GM12873 (cell line): ENCODE results near the gene PRR35.

Source experiments
- TF ChIP-seq, protein P1 (sequence below): IDR thresholded peaks from 2 replicates; pipeline ENCODE4 v1.5.1; 2012; ENCODE audit warnings: low read depth, mild to moderate bottlenecking, moderate library complexity, low read length, control low read depth; ENCODE audit not compliant: insufficient read depth; ENCODE audit errors: missing control alignments

The PRR35 gene

DNA sequence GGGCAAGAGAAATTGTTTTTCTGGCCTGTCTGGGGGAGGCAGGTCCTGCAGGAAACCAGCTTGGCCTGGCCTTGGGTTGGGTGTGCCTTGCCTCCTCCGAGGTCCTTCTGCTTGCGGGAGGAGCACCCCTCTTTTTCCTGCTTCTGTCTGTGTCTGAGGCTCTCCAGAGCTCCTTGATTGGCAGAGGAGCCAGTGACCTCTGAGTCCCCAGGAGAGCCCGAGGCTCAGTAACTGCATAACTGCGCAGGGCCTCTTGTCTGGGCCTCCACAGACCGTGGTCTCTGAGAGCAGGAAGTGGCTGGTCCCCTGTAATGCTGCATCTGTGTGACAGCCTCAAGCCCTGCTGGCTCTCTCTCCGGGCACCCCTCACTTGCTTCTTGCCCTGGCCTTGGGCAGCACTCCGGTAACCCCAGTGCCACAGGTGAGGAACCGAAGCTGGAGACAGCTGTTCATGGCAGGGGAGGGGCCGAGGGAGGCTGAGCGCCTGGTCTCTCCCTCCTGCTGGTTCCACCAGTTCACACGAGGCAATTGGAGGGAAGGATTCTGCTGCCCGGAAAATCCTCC lies 31.1 kb upstream of the PRR35 start:
- TF ChIP-seq, protein P1, sequence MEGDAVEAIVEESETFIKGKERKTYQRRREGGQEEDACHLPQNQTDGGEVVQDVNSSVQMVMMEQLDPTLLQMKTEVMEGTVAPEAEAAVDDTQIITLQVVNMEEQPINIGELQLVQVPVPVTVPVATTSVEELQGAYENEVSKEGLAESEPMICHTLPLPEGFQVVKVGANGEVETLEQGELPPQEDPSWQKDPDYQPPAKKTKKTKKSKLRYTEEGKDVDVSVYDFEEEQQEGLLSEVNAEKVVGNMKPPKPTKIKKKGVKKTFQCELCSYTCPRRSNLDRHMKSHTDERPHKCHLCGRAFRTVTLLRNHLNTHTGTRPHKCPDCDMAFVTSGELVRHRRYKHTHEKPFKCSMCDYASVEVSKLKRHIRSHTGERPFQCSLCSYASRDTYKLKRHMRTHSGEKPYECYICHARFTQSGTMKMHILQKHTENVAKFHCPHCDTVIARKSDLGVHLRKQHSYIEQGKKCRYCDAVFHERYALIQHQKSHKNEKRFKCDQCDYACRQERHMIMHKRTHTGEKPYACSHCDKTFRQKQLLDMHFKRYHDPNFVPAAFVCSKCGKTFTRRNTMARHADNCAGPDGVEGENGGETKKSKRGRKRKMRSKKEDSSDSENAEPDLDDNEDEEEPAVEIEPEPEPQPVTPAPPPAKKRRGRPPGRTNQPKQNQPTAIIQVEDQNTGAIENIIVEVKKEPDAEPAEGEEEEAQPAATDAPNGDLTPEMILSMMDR: no peak

DNA sequence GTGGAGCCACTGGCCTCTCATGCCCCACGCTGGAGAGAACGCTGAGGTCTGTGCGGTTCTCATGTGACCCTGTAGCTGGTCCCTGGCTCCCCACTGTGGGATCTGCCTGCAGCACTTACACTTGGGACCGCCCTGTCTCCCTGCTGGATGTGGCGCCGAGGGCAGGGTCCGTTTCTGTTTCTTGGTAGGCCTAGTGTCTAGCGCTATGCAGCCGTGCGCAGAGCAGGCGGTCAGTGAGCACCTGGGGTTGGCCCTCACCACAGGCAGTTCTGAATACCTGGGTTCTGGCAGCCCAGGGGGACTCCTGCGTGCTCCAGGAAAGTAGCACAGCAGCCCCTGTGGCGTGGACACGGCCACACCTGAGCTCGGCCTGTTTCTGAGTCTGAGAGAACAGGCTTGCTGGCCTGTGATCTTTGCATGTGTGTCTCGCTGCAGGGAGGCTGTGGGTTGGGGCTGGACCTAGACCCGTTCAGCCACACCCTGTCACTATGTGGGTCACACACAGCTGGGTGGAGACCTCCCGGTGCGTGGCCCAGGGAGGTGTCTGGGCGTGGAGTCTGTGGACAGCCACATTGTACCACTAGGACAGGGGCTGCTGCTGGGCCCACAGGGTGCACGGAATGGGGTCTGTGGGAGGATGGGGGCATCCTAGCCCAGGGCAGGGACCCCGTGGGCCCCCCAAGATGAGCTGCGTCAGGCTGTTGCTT lies 29.9 kb upstream of the PRR35 start:
- TF ChIP-seq, protein P1: no peak

GRCh38 chr16:531494-532125 lies 28.6 kb upstream of the PRR35 start:
- TF ChIP-seq, protein P1: no peak

DNA sequence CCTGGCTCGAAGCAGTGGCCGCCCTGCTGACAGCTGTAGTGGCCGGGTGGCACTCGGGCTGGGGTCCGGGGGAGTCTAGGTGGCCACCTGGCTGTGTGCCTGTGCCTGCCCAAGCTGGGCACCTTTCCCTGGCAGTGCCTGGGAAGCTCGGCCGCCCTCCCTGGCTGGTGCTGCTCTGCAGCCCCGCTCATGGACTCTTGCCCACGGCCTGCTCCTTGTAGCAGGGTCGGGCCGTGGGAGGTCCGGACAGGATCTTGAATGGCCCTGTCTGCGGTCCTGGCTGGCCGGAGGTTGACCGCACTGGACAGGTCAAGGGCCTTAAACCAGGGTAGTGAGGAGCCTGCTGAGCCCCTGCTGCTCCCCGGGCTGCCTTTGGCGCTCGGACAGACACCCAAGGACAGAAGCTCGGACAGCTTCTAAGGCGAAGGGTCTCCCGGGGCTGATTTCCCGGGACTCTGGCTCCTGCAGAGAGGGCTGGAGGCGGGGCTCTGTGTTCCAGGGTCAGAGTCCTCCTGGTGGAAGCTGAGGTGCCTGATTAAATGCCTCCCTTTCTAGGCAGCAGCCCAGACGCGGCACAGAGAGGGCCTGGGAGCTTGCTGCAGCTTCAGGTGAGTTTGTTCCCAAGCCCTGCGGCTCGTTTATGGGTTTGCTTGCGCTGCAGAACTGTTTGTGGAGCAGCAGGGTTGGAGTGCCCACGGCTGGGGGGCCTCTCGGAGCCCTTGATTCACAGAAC lies 26.6 kb upstream of the PRR35 start:
- TF ChIP-seq, protein P1: no peak

GRCh38 chr16:534135-534534 lies 26.1 kb upstream of the PRR35 start:
- TF ChIP-seq, protein P1: no peak

DNA sequence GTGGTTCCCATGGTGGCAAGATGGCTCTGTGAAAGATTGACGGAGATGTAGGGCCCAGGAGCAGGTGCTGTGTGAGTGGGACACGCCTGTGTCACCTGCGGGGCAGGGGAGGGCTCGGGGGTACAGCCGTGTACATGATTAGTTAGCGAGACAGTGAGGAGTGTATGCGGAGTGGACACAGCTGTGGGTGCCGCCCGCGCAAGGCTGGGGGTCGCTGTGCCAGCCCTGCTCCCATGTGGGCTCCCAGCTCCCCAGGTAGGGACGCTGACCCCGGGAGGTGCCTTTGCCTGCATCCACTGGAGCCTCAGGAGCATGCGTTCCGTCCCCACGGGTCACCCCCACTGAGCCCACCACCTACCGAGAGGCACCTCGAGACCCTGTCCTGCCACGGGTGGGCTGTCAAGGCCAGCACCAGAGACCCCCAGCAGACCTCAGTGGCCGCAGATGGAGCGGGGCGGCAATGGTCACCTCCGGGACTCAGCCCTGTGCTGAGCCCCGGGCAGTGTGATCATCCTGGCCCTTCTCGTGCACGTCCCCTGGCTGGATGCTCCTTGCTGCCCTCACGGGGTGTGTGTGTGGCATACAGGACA lies 25.2 kb upstream of the PRR35 start:
- TF ChIP-seq, protein P1: no peak
